ENCODE measurements around the gene UNK. TPM values are rescaled to one million over a fixed set of nuclear protein-coding genes. Genes with fewer than 3 reads are reported as not detected.

Gene UNK
- total and polyA plus RNA-seq, 2 of the 13 experiments (the other 11 are each of a cell fraction or from before 2014, with no cell fraction given): 31.6 to 33.0 TPM

- ChIA-PET CTCF (ENCODE audit: low intra/inter-chr PET ratio, low total read pairs) (no interaction called here), POLR2A (interaction anchor here (0.6 to 7.7 kb wide), 11 partner anchors 9 to 180 kb away, joined by 3 to 229 read pairs (median 4); partner anchors contain the start of genes TRIM47, TRIM65 and UNK)
- WGBS (ENCODE audit: low lambda C conversion rate): 97% methylated on average over 9 of the region's 9 CpGs
- in situ Hi-C loops (cut with HindIII; ENCODE audit: extremely low pct_ligation_motif_present, low pct_unique_long_range_greater_than_20kb): no loop called here
- no peak overlapping the region for H3K4me3 ChIP-seq (replicated peaks in 1 of 3; ENCODE audit: insufficient read depth in 1 of 3, low read depth in 2 of 3, low read length in 3 of 3)
- no peak overlapping the region for H3K27ac ChIP-seq (ENCODE audit: extremely low read length, insufficient read depth, low read length)
- FAIRE-seq (no peak), DNase-seq (ENCODE audit: low spot score) (no peak), ATAC-seq (no peak)
- intact Hi-C loops (cut with micrococcal nuclease; ENCODE audit: unreplicated experiment): no loop called here
- H4K20me1 ChIP-seq (ENCODE audit: insufficient read depth, low read length): peaks cover 6% of the 10 kb centered on the region; the same call in 1 of the 2 replicates
- H3K79me2 ChIP-seq (ENCODE audit: insufficient read depth, low read length): peaks cover 16% of the 10 kb centered on the region
- H3K9ac ChIP-seq (ENCODE audit: insufficient read depth, low read depth, low read length): no peak overlapping the region; the same call in 1 of the 2 replicates
- no peak overlapping the region for H2AFZ ChIP-seq (ENCODE audit: low read length)
- peaks cover 9 to 34% of the 10 kb centered on the region in 2 experiments for H3K36me3 ChIP-seq (replicated peaks in 1 of 2; ENCODE audit: control insufficient read depth in 1 of 2, insufficient read depth in 2 of 2, low read length in 2 of 2)
- no TSS peak for BruUV-seq (replicated peaks)
- no peak overlapping the region for H3K4me2 ChIP-seq (ENCODE audit: low read depth, low read length)
- no peaks in the 10 kb centered on the region; a peak in 1 of 5 replicates for H3K27me3 ChIP-seq (ENCODE audit: control insufficient read depth in 1 of 2, insufficient read depth in 2 of 2, low read length in 2 of 2)
- H3K4me1 ChIP-seq (ENCODE audit: insufficient read depth, low read length): peaks cover 67% of the 10 kb centered on the region
- H3K9me3 ChIP-seq (ENCODE audit: low read length): no peaks in the 10 kb centered on the region
- TF ChIP-seq SMARCE1 (IDR thresholded peaks at IDR 0.05; ENCODE audit: borderline replicate concordance) (no peak), MXD1 (CRISPR knock-in tag; IDR thresholded peaks at IDR 0.05) (no peak), ZBTB7A (CRISPR knock-in tag; IDR thresholded peaks at IDR 0.05) (peak; percentile 22; the same call in 1 of the 2 replicates), ZNF563 (CRISPR knock-in tag; IDR thresholded peaks at IDR 0.05) (0 out of 2 replicates have a peak, but pooled peaks have one; percentile 2), CTCF (CRISPR knock-in tag; IDR thresholded peaks at IDR 0.05) (peak; percentile 5; the same call in 1 of the 2 replicates), ZBTB38 (CRISPR knock-in tag; IDR thresholded peaks at IDR 0.05) (peak; percentile 54; the same call in 1 of the 2 replicates), ZNF343 (CRISPR knock-in tag; IDR thresholded peaks at IDR 0.05) (0 out of 2 replicates have a peak, but pooled peaks have one; percentile 28), ZNF883 (CRISPR knock-in tag; IDR thresholded peaks at IDR 0.05; ENCODE audit: not compliant biosample characterization) (peak; percentile 41), FOXO1 (CRISPR knock-in tag; IDR thresholded peaks at IDR 0.05) (no peak), SAFB2 (CRISPR knock-in tag; IDR thresholded peaks at IDR 0.05; ENCODE audit: borderline replicate concordance, low read depth) (0 out of 2 replicates have a peak, but pooled peaks have one; percentile 49), SALL1 (CRISPR knock-in tag; IDR thresholded peaks at IDR 0.05) (peak; percentile 34; the same call in 1 of the 2 replicates), ZBTB26 (CRISPR knock-in tag; IDR thresholded peaks at IDR 0.05; ENCODE audit: borderline replicate concordance) (no peak)
Observed at GRCh38 chr17:75849724-75850123, 65.1 kb downstream of the UNK start.

Data from HepG2 (cell line).